GM19328 (cell line): ENCODE data around the gene CXCR4.
"Not testable (repeated sequence)": the region's sequence is repeated elsewhere in the genome, so short reads cannot be mapped to it uniquely, and the experiment has no call there.

ENCODE experiments used
- ATAC-seq: cut with Tn5 transposase; IDR thresholded peaks from one replicate; pipeline ENCODE4 v1.9.1; 2021; ENCODE audit warnings: mild to moderate bottlenecking, moderate library complexity; ENCODE audit not compliant: unreplicated experiment

The CXCR4 gene

DNA sequence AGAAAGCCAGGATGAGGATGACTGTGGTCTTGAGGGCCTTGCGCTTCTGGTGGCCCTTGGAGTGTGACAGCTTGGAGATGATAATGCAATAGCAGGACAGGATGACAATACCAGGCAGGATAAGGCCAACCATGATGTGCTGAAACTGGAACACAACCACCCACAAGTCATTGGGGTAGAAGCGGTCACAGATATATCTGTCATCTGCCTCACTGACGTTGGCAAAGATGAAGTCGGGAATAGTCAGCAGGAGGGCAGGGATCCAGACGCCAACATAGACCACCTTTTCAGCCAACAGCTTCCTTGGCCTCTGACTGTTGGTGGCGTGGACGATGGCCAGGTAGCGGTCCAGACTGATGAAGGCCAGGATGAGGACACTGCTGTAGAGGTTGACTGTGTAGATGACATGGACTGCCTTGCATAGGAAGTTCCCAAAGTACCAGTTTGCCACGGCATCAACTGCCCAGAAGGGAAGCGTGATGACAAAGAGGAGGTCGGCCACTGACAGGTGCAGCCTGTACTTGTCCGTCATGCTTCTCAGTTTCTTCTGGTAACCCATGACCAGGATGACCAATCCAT lies 2.7 kb downstream of the CXCR4 start:
- no peak for ATAC-seq

DNA sequence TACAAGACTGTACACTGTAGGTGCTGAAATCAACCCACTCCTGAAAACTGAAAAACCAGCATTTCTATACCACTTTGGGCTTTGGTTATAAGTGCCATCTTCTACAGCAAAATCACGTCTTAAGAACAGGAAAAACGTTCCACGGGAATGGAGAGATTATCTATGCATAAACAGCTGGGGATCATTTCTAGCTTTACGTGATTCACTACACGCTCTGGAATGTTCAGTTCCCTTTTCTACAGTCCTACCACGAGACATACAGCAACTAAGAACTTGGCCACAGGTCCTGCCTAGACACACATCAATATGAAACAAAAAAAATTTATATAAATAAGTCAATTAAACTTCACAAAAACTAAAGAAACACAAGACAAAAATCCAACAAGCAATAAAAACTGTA lies 3.6 kb downstream of the CXCR4 start:
- ATAC-seq, result no peak

GRCh38 chr2:136113209-136113971 lies 4.6 kb downstream of the CXCR4 start:
- ATAC-seq, result no peak

DNA sequence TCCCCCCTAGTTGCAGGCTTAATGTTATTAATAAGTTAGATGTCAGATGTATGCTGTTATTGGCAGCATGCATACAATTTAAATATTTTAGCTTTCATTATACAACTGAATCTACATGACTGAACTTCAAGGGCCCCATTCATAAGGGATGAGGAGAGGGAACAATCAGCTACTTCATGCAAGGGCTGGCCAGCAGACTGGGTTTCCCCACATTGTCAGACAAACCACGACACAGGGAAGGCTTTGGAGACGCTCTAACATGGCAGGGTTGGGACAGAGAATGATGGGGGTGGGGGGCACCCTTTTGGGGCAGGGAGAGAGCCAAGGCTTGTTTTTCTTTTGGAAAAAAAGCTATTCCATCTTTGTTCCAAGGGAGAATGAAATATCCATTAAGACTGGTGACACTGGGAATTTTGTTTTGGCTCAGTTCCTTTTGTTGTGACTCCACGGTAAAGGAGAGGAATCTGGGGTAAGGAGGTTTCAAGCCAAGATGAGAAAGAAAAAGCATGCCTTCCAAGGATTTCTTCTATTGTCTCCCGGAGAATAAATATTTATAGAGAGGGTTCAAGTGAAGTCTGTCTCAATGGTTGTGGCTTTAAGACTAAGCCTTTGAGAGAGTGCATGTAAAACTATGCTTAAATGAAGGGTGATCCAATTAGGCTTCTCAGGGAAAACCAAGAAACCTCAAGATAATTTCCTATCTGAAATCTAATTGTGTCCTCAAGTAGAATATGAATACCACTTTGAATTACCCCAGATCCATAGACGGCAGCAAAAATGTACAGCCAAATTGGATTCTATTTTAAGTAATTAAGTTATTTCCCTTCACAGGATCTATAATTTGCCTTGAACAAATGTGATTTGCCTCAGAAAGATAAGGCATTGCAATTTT lies 5.4 kb downstream of the CXCR4 start:
- no peak for ATAC-seq

DNA sequence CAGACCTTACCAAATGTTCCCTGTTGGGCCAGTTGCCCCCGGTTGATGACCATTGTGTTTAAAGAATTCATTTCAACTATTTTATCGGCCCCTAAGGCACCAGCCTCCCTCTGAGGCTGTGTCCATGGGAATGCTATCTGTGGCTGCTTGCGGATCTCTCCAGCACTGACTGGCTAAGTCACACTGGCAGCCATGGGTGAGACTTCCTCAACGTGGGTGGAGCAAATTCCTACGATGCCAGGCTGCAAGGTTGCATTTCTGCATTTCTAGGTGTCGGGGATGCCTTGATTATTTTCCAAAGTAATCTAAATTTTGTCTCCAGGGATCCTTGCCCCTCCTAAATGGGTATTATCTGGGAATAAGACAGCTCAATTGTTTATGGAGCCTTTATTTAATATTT lies 6.2 kb downstream of the CXCR4 start:
- no peak for ATAC-seq

DNA sequence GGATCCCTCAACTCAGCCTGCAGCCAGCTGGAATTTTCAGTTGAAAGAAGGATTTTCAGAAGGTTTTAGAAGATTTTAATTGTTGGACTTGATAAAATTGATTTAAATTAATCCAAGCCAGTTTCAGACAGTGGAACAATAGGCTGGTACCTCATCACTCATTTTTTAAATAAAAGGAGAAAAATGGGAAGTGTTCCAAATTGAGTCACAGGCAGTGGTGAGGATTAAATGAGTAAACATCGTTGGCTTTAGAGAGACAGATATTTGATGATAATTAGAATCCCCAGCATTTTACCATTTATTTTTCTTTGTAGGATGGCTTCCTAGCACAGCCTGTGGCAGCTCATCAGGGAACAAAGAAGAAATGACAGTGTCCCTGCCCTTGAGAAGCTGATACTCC lies 7.4 kb downstream of the CXCR4 start:
- no peak for ATAC-seq

DNA sequence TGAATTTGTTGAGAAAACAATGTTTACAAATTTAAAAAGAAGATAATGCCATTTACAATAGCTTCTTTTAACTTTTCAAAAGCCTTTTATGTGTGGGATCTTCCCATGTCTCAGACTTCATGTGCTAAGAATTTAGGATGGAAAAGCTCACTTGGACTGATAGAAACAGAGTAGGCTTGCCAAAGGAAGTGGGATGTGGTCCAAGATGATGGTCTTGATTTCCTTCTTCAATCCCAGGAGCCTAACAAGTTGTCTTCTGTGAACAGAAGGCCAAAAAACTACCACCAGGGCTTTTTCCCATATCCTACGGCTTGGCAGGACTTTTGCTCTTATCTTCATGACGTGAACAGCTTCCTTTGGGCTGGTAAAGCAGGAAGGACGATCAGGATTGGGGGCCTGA lies 9.5 kb downstream of the CXCR4 start:
- no peak for ATAC-seq

DNA sequence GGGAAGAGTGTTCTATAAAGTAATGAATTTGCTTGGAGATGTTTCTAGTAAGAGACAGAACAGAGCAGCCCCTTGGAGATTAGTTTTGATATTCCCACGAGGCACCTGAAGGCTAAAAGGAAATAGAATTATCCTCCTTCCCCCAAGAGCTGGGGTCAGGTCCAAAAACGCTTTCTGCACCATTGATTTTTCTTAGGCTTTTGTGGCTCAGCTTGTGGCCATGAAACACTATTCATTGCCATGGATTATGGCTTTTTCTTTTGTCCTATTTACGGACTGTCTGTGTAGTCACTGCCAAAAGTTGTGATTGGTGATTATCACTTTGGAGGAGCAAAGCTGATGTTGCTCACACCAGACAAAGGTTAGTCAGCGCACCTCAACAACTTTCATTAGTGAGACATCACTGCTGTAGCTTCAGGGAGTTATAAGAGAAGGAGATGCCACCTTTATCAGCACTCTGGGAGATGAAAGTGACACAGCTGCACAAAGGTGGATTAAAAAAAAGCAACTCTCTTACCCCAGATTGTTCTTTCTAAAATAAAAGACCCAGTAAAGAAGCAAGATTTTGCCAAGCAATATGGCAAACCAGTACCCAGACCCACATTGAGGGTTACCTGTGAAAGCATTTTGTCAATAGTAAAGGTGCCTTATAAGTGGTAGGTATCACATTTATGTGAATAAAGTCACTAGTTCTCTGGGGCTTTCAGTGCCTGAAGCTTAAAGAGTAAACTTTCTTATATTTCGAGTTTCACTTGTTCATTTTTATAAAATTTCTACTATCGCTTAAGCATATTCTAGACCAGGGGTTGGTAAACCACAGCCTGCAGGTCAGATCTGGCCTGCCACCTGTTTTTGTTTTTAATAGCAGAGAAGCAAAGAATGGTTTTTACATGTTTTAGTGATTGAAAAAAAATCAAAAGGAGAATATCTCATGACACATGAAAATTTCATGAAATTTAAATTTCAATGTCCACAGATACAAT lies 10.6 kb downstream of the CXCR4 start:
- ATAC-seq, result no peak

GRCh38 chr2:136106505-136106904 lies 11.4 kb downstream of the CXCR4 start:
- ATAC-seq, result no peak

DNA sequence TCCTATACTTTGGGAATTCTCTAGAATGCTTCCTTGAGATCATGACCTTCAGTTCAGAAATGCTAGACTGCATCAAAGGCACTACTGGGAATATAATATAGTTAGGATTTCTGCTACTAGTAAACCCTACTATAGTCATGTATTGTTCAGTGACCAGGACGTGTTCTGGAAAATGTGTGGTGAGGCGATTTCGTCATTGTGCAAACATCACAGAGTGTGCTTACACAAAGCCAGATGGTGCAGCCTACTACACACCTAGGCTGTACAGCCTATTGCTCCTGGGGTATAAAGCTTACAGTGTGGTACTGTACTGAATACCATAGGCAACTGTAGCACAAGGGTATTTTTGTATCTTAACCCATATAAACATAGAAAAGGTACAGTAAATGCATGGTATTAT lies 13.0 kb downstream of the CXCR4 start:
- ATAC-seq, result no peak

- no peak for ATAC-seq
Measured at GRCh38 chr2:136101042-136101441, 16.9 kb downstream of the CXCR4 start.

DNA sequence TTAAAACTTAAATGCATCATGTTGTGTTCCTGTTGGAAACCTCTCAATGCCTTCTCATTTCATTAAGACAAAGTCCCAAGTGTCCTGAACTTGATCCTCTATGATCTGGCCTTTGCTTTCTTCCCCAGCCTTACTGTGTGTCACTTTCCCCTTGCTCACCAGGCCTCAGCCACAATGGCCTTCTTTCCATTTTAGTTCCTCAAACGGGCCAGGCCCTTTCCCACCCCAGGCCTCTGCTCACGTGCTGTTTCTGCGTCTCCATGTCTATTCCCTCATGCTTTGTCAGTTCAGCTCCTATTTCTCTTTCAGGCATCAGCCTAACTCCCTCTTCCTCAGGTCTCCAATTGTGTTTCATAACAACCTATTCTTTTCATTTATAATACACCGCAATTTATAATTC lies 19.5 kb downstream of the CXCR4 start:
- ATAC-seq, result no peak

DNA sequence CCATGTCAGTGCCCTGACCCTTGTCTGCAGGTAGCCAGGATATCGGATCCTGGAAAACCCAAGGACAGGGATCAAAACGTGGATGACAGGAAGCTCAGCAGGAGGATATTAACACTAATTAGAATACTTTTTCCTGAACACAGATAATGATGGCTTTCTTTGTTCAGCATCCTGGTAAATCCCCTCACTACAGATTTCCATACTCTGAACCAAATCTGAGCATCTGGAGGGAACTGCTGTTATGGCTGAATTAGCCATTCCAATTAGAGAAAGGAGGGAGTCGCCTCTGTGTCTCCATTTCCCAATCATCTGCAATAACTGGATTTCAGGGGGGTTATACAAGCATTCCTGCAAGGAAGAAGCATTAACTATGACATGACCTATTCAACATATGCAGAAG lies 24.4 kb downstream of the CXCR4 start:
- ATAC-seq, result no peak

GRCh38 chr2:136091899-136092298 lies 26.1 kb downstream of the CXCR4 start:
- ATAC-seq, result no peak

GRCh38 chr2:136087901-136088460 lies 30.0 kb downstream of the CXCR4 start:
- not testable (repeated sequence) for ATAC-seq

GRCh38 chr2:136086253-136087016 lies 31.5 kb downstream of the CXCR4 start:
- no peak for ATAC-seq

DNA sequence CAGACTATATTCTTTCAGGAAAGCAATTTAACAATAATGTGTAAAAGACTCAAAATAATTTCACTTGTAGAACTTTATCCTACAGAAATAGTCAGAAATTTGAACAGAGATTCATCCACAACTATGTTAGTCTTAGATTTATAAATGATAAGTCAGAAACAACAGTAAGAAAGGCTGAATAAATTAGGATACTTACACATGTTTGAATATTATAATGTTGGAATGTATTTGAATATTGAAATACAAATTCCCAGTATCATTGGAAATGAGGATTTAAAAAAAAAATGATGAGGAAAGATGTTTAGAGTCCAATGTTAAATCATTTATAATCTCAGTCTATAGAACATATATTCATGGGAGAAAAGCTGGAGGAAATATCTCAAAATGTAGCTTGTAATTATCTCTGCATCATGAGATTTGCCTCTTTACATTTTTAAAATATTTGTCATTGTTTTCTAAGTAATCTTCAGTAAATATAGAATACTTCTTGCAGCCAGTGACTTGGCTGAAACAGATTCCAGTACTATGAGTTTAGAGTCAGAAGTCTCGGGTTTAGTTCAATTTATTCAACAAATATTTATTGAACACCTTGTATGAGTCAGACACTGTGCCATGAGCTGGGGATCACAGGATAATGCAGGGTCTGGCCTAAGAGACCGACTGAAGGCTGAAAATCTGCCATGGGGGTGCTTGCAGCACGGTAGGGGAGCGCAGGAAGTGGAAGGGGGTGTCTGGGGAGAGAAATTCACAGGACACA lies 32.3 kb downstream of the CXCR4 start:
- no peak for ATAC-seq

- ATAC-seq, result no peak
Measured at GRCh38 chr2:136081582-136082210, 36.3 kb downstream of the CXCR4 start.
